Hepatocyte (in vitro differentiated cells): ENCODE results near the gene CDK10. TPM values are rescaled to one million over a fixed set of nuclear protein-coding genes. Genes with fewer than 3 reads are reported as not detected.
A peak's percentile ranks its signal among the peaks of the same experiment; 100 is the strongest.
"Not testable (repeated sequence)": the region's sequence is repeated elsewhere in the genome, so short reads cannot be mapped to it uniquely, and the experiment has no call there.

Experiments
- DNase-seq: peaks from one replicate; pipeline ENCODE4 v3.0.0-alpha.2; 2016; ENCODE audit warnings: low spot score
- H2AFZ ChIP-seq: fragments of 200-600 bp; sonication (generic); 2 replicates; pipeline ENCODE4 v1.6.0; 2016; ENCODE audit warnings: antibody characterized with exemption, mild to moderate bottlenecking
- H3K27ac ChIP-seq: fragments of 200-600 bp; sonication (generic); 2 replicates; pipeline ENCODE4 v1.5.1; 2016; ENCODE audit warnings: mild to moderate bottlenecking
- H3K27me3 ChIP-seq: fragments of 200-600 bp; sonication (generic); 2 replicates; pipeline ENCODE4 v1.6.1; 2016
- H3K36me3 ChIP-seq: fragments of 200-600 bp; sonication (generic); replicated peaks from 2 replicates; pipeline ENCODE4 v1.5.1; 2016; ENCODE audit warnings: low read depth; ENCODE audit not compliant: insufficient read depth
- H3K4me1 ChIP-seq: fragments of 200-600 bp; sonication (generic); 2 replicates; pipeline ENCODE4 v1.5.1; 2016; ENCODE audit warnings: mild to moderate bottlenecking, moderate library complexity; ENCODE audit not compliant: insufficient read depth
- H3K4me2 ChIP-seq: fragments of 200-600 bp; sonication (generic); 2 replicates; pipeline ENCODE4 v1.6.0; 2016
- H3K4me3 ChIP-seq: fragments of 200-600 bp; sonication (generic); 2 replicates; pipeline ENCODE4 v1.5.1; 2016; ENCODE audit warnings: mild to moderate bottlenecking
- H3K79me2 ChIP-seq: fragments of 200-600 bp; sonication (generic); 2 replicates; pipeline ENCODE4 v1.6.0; 2017; ENCODE audit warnings: mild to moderate bottlenecking
- H3K9me2 ChIP-seq: fragments of 200-600 bp; sonication (generic); replicated peaks from 2 replicates; pipeline ENCODE4 v1.6.0; 2017; ENCODE audit warnings: mild to moderate bottlenecking; ENCODE audit not compliant: insufficient read depth
- H3K9me3 ChIP-seq: fragments of 200-600 bp; sonication (generic); 2 replicates; pipeline ENCODE4 v1.5.1; 2016; ENCODE audit warnings: low read depth, mild to moderate bottlenecking
- H4K20me1 ChIP-seq: fragments of 200-600 bp; sonication (generic); 2 replicates; pipeline ENCODE4 v1.6.0; 2016; ENCODE audit warnings: mild to moderate bottlenecking; ENCODE audit not compliant: insufficient read depth, poor library complexity, severe bottlenecking
- CTCF ChIP-seq: fragments of 200-600 bp; sonication (generic); IDR thresholded peaks from 2 replicates; pipeline ENCODE4 v1.5.1; 2016; ENCODE audit warnings: antibody characterized with exemption, mild to moderate bottlenecking; ENCODE audit not compliant: poor library complexity
- EZH2 ChIP-seq: fragments of 200-600 bp; sonication (generic); IDR thresholded peaks from 2 replicates; pipeline ENCODE4 v1.6.1; 2016; ENCODE audit warnings: antibody characterized with exemption, mild to moderate bottlenecking, borderline replicate concordance
- EZH2phosphoT487 ChIP-seq: fragments of 200-600 bp; sonication (generic); IDR thresholded peaks from one replicate; pipeline ENCODE4 v1.6.1; 2018; ENCODE audit warnings: antibody characterized with exemption, mild to moderate bottlenecking, low read depth, moderate library complexity; ENCODE audit not compliant: unreplicated experiment, severe bottlenecking
- whole genome bisulfite sequencing: methylation state at CpG from one replicate; pipeline ENCODE4 v1.1.6; 2016; ENCODE audit warnings: low lambda C conversion rate; ENCODE audit errors: missing lambda C conversion rate; 5-methylcytosine and 5-hydroxymethylcytosine counted together
- polyA plus RNA-seq: library from polyadenylated mRNA; unstranded; fragments of >200 nt; fragmentation: Nextera tagmentation; extraction: Ambion mirVana; gene quantifications from 2 replicates; pipeline ENCODE4 v1.2.1, GENCODE V29; 2016
- total RNA-seq: library from RNA; depleted of rRNA; stranded (reverse); fragments of >200 nt; gene quantifications from 2 replicates; pipeline ENCODE4 v1.2.3, GENCODE V29; 2014

Gene CDK10
- total and polyA plus RNA-seq, 2 experiments from 2014 or later, result 70.4 to 155 TPM

- H3K9me3 ChIP-seq, result no peaks in the 10 kb centered on the region
- DNase-seq, result no peak
- no peaks in the 10 kb centered on the region for H3K9me2 ChIP-seq
- no peak overlapping the region for H3K27ac ChIP-seq
- no peak for TF ChIP-seq EZH2phosphoT487
- TF ChIP-seq EZH2, result no peak
- TF ChIP-seq CTCF, result no peak
- peaks cover 7% of the 10 kb centered on the region for H3K4me1 ChIP-seq
- no peak overlapping the region for H3K4me2 ChIP-seq
- WGBS, result 95% methylated on average over 5 of the region's 5 CpGs
- no peaks in the 10 kb centered on the region for H3K36me3 ChIP-seq
- no peaks in the 10 kb centered on the region for H3K27me3 ChIP-seq
- H3K4me3 ChIP-seq, result no peak overlapping the region
- no peak overlapping the region for H2AFZ ChIP-seq
- H4K20me1 ChIP-seq, result no peaks in the 10 kb centered on the region
- H3K79me2 ChIP-seq, result no peaks in the 10 kb centered on the region
Measured at GRCh38 chr16:89668790-89669158, 17.7 kb upstream of the CDK10 start.

DNA sequence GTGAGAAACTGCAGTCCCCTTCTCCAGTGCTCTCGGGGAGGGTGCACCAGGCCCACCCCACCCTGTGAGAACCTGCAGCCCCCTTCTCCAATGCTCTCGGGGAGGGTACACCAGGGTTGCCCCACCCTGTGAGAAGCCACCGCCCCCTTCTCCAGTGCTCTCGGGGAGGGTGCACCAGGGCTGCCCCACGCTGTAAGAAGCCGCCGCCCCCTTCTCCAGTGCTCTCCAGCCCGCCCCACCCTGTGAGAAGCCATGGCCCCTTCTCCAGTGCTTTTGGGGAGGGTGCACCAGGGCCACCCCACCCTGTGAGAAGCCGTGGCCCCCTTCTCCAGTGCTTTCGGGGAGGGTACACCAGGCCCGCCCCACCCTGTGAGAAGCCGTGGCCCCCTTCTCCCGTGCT is 16.7 kb upstream of the CDK10 start:
- 100% methylated on average over 4 of the region's 13 CpGs for WGBS
- H3K4me2 ChIP-seq, result no peak overlapping the region
- no peaks in the 10 kb centered on the region for H3K36me3 ChIP-seq
- H3K9me3 ChIP-seq, result no peaks in the 10 kb centered on the region
- no peak for DNase-seq
- no peak overlapping the region for H2AFZ ChIP-seq
- H4K20me1 ChIP-seq, result no peaks in the 10 kb centered on the region
- no peak overlapping the region for H3K4me3 ChIP-seq
- no peaks in the 10 kb centered on the region for H3K79me2 ChIP-seq
- no peaks in the 10 kb centered on the region for H3K9me2 ChIP-seq
- no peaks in the 10 kb centered on the region for H3K27me3 ChIP-seq
- H3K4me1 ChIP-seq, result peaks cover 7% of the 10 kb centered on the region
- TF ChIP-seq EZH2phosphoT487 (no peak), EZH2 (no peak), CTCF (no peak)
- H3K27ac ChIP-seq, result no peak overlapping the region

GRCh38 chr16:89670496-89671431 is 15.7 kb upstream of the CDK10 start:
- no peaks in the 10 kb centered on the region for H3K9me2 ChIP-seq
- H4K20me1 ChIP-seq, result no peaks in the 10 kb centered on the region
- H3K4me2 ChIP-seq, result no peak overlapping the region
- H3K9me3 ChIP-seq, result no peaks in the 10 kb centered on the region
- WGBS, result 86% methylated on average over 10 of the region's 10 CpGs
- no peak overlapping the region for H2AFZ ChIP-seq
- no peak overlapping the region for H3K4me3 ChIP-seq
- no peaks in the 10 kb centered on the region for H3K36me3 ChIP-seq
- H3K4me1 ChIP-seq, result peaks cover 7% of the 10 kb centered on the region
- no peaks in the 10 kb centered on the region for H3K79me2 ChIP-seq
- peak overlapping the region; percentile 79 for H3K27ac ChIP-seq
- H3K27me3 ChIP-seq, result no peaks in the 10 kb centered on the region
- DNase-seq, result no peak
- no peak for TF ChIP-seq CTCF
- no peak for TF ChIP-seq EZH2
- no peak for TF ChIP-seq EZH2phosphoT487

- H3K4me3 ChIP-seq, DNase-seq, H3K27me3 ChIP-seq, H3K4me1 ChIP-seq, H3K9me2 ChIP-seq, H3K4me2 ChIP-seq, H3K27ac ChIP-seq, H4K20me1 ChIP-seq, H3K9me3 ChIP-seq, H3K79me2 ChIP-seq, H3K36me3 ChIP-seq, H2AFZ ChIP-seq: not testable (repeated sequence)
- WGBS, result 99% methylated on average over 4 of the region's 4 CpGs
Measured at GRCh38 chr16:89671565-89671964, 14.9 kb upstream of the CDK10 start.
